Measurements from ENCODE around the gene GCN1.

Gene GCN1

GRCh38 chr12:120235369-120236323, 41.1 kb upstream of the GCN1 start:
- TF ChIP-seq POLR2A (IDR thresholded peaks at IDR 0.05; ENCODE audit: low read depth, low read length), result no peak
- FAIRE-seq (no peak), DNase-seq (ENCODE audit: insufficient read length, low spot score) (no peak)

GRCh38 chr12:120234643-120235368, 40.3 kb upstream of the GCN1 start:
- peak; percentile 60 for DNase-seq (ENCODE audit: insufficient read length, low spot score)
- no peak; the same call in 1 of the 2 replicates for TF ChIP-seq POLR2A (IDR thresholded peaks at IDR 0.05; ENCODE audit: low read depth, low read length)
- peak; percentile 58 for FAIRE-seq

- peak; percentile 61 for FAIRE-seq
- no peak for TF ChIP-seq POLR2A (IDR thresholded peaks at IDR 0.05; ENCODE audit: low read depth, low read length)
- DNase-seq (ENCODE audit: insufficient read length, low spot score), result peak; percentile 86
Observed at GRCh38 chr12:120231316-120232011, 36.9 kb upstream of the GCN1 start.

GRCh38 chr12:120230974-120231315, 36.4 kb upstream of the GCN1 start:
- no peak for TF ChIP-seq POLR2A (IDR thresholded peaks at IDR 0.05; ENCODE audit: low read depth, low read length)
- no peak for DNase-seq (ENCODE audit: insufficient read length, low spot score)
- no peak for FAIRE-seq

GRCh38 chr12:120230326-120230973, 35.9 kb upstream of the GCN1 start:
- DNase-seq (ENCODE audit: insufficient read length, low spot score) (peak; percentile 79), FAIRE-seq (no peak)
- TF ChIP-seq POLR2A (IDR thresholded peaks at IDR 0.05; ENCODE audit: low read depth, low read length), result no peak

GRCh38 chr12:120229487-120230325, 35.2 kb upstream of the GCN1 start:
- DNase-seq (ENCODE audit: insufficient read length, low spot score), result no peak
- no peak for TF ChIP-seq POLR2A (IDR thresholded peaks at IDR 0.05; ENCODE audit: low read depth, low read length)
- no peak for FAIRE-seq

GRCh38 chr12:120229071-120229486, 34.6 kb upstream of the GCN1 start:
- no peak for TF ChIP-seq POLR2A (IDR thresholded peaks at IDR 0.05; ENCODE audit: low read depth, low read length)
- no peak for FAIRE-seq
- no peak for DNase-seq (ENCODE audit: insufficient read length, low spot score)

GRCh38 chr12:120228291-120229070, 34.0 kb upstream of the GCN1 start:
- TF ChIP-seq POLR2A (IDR thresholded peaks at IDR 0.05; ENCODE audit: low read depth, low read length), result no peak
- DNase-seq (ENCODE audit: insufficient read length, low spot score) (peak; percentile 58), FAIRE-seq (no peak)

GRCh38 chr12:120228041-120228290, 33.5 kb upstream of the GCN1 start:
- FAIRE-seq, result no peak
- TF ChIP-seq POLR2A (IDR thresholded peaks at IDR 0.05; ENCODE audit: low read depth, low read length), result no peak
- DNase-seq (ENCODE audit: insufficient read length, low spot score), result no peak

GRCh38 chr12:120227233-120228040, 32.9 kb upstream of the GCN1 start:
- no peak for TF ChIP-seq POLR2A (IDR thresholded peaks at IDR 0.05; ENCODE audit: low read depth, low read length)
- FAIRE-seq, result no peak

GRCh38 chr12:120225852-120226640, 31.5 kb upstream of the GCN1 start:
- no peak for DNase-seq (ENCODE audit: insufficient read length, low spot score)

More at GRCh38 chr12:120227233-120228040, 32.9 kb upstream of the GCN1 start:
- DNase-seq (ENCODE audit: insufficient read length, low spot score), result no peak

More at GRCh38 chr12:120225852-120226640, 31.5 kb upstream of the GCN1 start:
- TF ChIP-seq POLR2A (IDR thresholded peaks at IDR 0.05; ENCODE audit: low read depth, low read length), result no peak
- no peak for FAIRE-seq
